Cardiac muscle cell (in vitro differentiated cells and primary cell): ENCODE results near the gene SLC13A3. TPM values are rescaled to one million over a fixed set of nuclear protein-coding genes. Genes with fewer than 3 reads are reported as not detected.

Experiments
- DNase-seq, 2 donors: peaks; one replicate each; pipeline versions ENCODE4 v3.0.0 to v3.0.0-alpha.2; 2010 to 2017; ENCODE audit warnings: low read depth in 1 of 2, low spot score in 1 of 2
- H3K27ac ChIP-seq: fragments of 200-600 bp; sonication (generic); 2 replicates; pipeline ENCODE4 v1.5.1; 2016
- H3K27me3 ChIP-seq: fragments of 200-600 bp; sonication (generic); 2 replicates; pipeline ENCODE4 v1.6.0; 2016; ENCODE audit warnings: control low read depth
- H3K36me3 ChIP-seq: fragments of 200-600 bp; sonication (generic); 2 replicates; pipeline ENCODE4 v1.5.1; 2016; ENCODE audit warnings: control low read depth
- H3K4me1 ChIP-seq: fragments of 200-600 bp; sonication (generic); 2 replicates; pipeline ENCODE4 v1.8.1; 2017; ENCODE audit warnings: low read depth, mild to moderate bottlenecking, mixed run types
- H3K4me3 ChIP-seq: fragments of 200-600 bp; sonication (generic); 2 replicates; pipeline ENCODE4 v1.5.1; 2016; ENCODE audit warnings: mild to moderate bottlenecking
- H3K9me3 ChIP-seq: fragments of 200-600 bp; sonication (generic); 2 replicates; pipeline ENCODE4 v1.5.1; 2017; ENCODE audit warnings: low read depth, mild to moderate bottlenecking, control low read depth
- polyA plus RNA-seq: library from polyadenylated mRNA; unstranded; fragments of >200 nt; fragmentation: Nextera tagmentation; extraction: Ambion mirVana; gene quantifications from 2 replicates; pipeline ENCODE4 v1.2.1, GENCODE V29; 2016
- total RNA-seq: library from RNA; depleted of rRNA; stranded (reverse); fragments of >200 nt; gene quantifications from 2 replicates; pipeline ENCODE4 v1.2.3, GENCODE V29; 2016
- TF ChIP-seq, protein P1 (sequence below): IDR thresholded peaks from 2 replicates; pipeline ENCODE4 v1.5.1; 2012; ENCODE audit warnings: low read depth, mild to moderate bottlenecking, low read length

Gene SLC13A3
- total and polyA plus RNA-seq, 2 experiments from 2014 or later: 2.1 to 3.9 TPM

- no peak overlapping the region for H3K4me3 ChIP-seq
- no peak overlapping the region for H3K27ac ChIP-seq
- H3K27me3 ChIP-seq: no peaks in the 10 kb centered on the region
- DNase-seq: no peak
- H3K9me3 ChIP-seq: no peaks in the 10 kb centered on the region
- no peaks in the 10 kb centered on the region for H3K4me1 ChIP-seq
- TF ChIP-seq, protein P1, sequence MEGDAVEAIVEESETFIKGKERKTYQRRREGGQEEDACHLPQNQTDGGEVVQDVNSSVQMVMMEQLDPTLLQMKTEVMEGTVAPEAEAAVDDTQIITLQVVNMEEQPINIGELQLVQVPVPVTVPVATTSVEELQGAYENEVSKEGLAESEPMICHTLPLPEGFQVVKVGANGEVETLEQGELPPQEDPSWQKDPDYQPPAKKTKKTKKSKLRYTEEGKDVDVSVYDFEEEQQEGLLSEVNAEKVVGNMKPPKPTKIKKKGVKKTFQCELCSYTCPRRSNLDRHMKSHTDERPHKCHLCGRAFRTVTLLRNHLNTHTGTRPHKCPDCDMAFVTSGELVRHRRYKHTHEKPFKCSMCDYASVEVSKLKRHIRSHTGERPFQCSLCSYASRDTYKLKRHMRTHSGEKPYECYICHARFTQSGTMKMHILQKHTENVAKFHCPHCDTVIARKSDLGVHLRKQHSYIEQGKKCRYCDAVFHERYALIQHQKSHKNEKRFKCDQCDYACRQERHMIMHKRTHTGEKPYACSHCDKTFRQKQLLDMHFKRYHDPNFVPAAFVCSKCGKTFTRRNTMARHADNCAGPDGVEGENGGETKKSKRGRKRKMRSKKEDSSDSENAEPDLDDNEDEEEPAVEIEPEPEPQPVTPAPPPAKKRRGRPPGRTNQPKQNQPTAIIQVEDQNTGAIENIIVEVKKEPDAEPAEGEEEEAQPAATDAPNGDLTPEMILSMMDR: no peak
- no peaks in the 10 kb centered on the region for H3K36me3 ChIP-seq
These were observed 68.6 kb downstream of the SLC13A3 start for GRCh38 chr20:46582648-46583047.

GRCh38 chr20:46581391-46581790 is 69.9 kb downstream of the SLC13A3 start:
- H3K9me3 ChIP-seq: no peaks in the 10 kb centered on the region
- no peak overlapping the region for H3K4me3 ChIP-seq
- H3K27ac ChIP-seq: no peak overlapping the region
- TF ChIP-seq, protein P1: no peak
- no peak for DNase-seq
- no peaks in the 10 kb centered on the region for H3K4me1 ChIP-seq
- no peaks in the 10 kb centered on the region for H3K36me3 ChIP-seq
- no peaks in the 10 kb centered on the region for H3K27me3 ChIP-seq

GRCh38 chr20:46580613-46581205 is 70.5 kb downstream of the SLC13A3 start:
- no peak overlapping the region for H3K4me3 ChIP-seq
- no peaks in the 10 kb centered on the region for H3K9me3 ChIP-seq

GRCh38 chr20:46578745-46579144 is 72.5 kb downstream of the SLC13A3 start:
- TF ChIP-seq, protein P1: no peak
- H3K9me3 ChIP-seq: no peaks in the 10 kb centered on the region
- no peaks in the 10 kb centered on the region for H3K4me1 ChIP-seq
- H3K27ac ChIP-seq: no peak overlapping the region
- no peaks in the 10 kb centered on the region for H3K36me3 ChIP-seq
- no peak overlapping the region for H3K4me3 ChIP-seq
- DNase-seq: no peak
- H3K27me3 ChIP-seq: no peaks in the 10 kb centered on the region

More at GRCh38 chr20:46580613-46581205, 70.5 kb downstream of the SLC13A3 start:
- TF ChIP-seq, protein P1: no peak
- H3K27me3 ChIP-seq: no peaks in the 10 kb centered on the region
- no peaks in the 10 kb centered on the region for H3K36me3 ChIP-seq
- DNase-seq: no peak
- no peaks in the 10 kb centered on the region for H3K4me1 ChIP-seq
- no peak overlapping the region for H3K27ac ChIP-seq

- no peaks in the 10 kb centered on the region for H3K4me1 ChIP-seq
- TF ChIP-seq, protein P1: no peak
- no peak for DNase-seq
- no peak overlapping the region for H3K27ac ChIP-seq
- H3K4me3 ChIP-seq: no peak overlapping the region
- no peaks in the 10 kb centered on the region for H3K36me3 ChIP-seq
- no peaks in the 10 kb centered on the region for H3K27me3 ChIP-seq
- no peaks in the 10 kb centered on the region for H3K9me3 ChIP-seq
These were observed 74.4 kb downstream of the SLC13A3 start for GRCh38 chr20:46576774-46577395.
